Trophoblast cell (in vitro differentiated cells and primary cell): Measurements from ENCODE around the gene C12orf42.

Experiments
- DNase-seq, 2 donors: peaks; one replicate each; pipeline ENCODE4 v3.0.0-alpha.2; 2016
- H2AFZ ChIP-seq: 2 replicates; pipeline ENCODE4 v1.6.1; 2013; ENCODE audit warnings: low read length, moderate library complexity, mild to moderate bottlenecking; ENCODE audit not compliant: insufficient read depth, poor library complexity
- H2AK5ac ChIP-seq: 2 replicates; pipeline ENCODE4 v1.6.1; 2013; ENCODE audit warnings: mild to moderate bottlenecking, low read length
- H2BK120ac ChIP-seq: 2 replicates; pipeline ENCODE4 v1.6.1; 2013; ENCODE audit warnings: low read length, mild to moderate bottlenecking, moderate library complexity; ENCODE audit not compliant: insufficient read depth, poor library complexity
- H2BK12ac ChIP-seq: 2 replicates; pipeline ENCODE4 v1.6.1; 2013; ENCODE audit warnings: mild to moderate bottlenecking, low read length, moderate library complexity
- H2BK5ac ChIP-seq: 2 replicates; pipeline ENCODE4 v1.6.1; 2013; ENCODE audit warnings: low read length, low read depth, moderate library complexity, mild to moderate bottlenecking; ENCODE audit not compliant: poor library complexity
- H3K14ac ChIP-seq: 2 replicates; pipeline ENCODE4 v1.6.1; 2013; ENCODE audit warnings: mild to moderate bottlenecking, low read length
- H3K18ac ChIP-seq: 2 replicates; pipeline ENCODE4 v1.6.1; 2013; ENCODE audit warnings: mild to moderate bottlenecking, low read length
- H3K23ac ChIP-seq: 2 replicates; pipeline ENCODE4 v1.6.1; 2013; ENCODE audit warnings: low read length
- H3K27ac ChIP-seq: 2 replicates; pipeline ENCODE4 v1.5.1; 2013; ENCODE audit warnings: low read depth, mild to moderate bottlenecking, inconsistent platforms, low read length, moderate library complexity
- H3K27me3 ChIP-seq: 2 replicates; pipeline ENCODE4 v1.6.1; 2013; ENCODE audit warnings: inconsistent platforms, mild to moderate bottlenecking, low read length, moderate library complexity; ENCODE audit not compliant: insufficient read depth
- H3K36me3 ChIP-seq, 2 experiments: 1 replicate in 1 of 2; 2 replicates in 1 of 2; pipeline ENCODE4 v1.6.1; 2013; ENCODE audit warnings: low read length in 2 of 2, mild to moderate bottlenecking in 2 of 2, moderate library complexity in 1 of 2; ENCODE audit not compliant: insufficient read depth in 2 of 2, control insufficient read depth in 1 of 2
- H3K4ac ChIP-seq: 2 replicates; pipeline ENCODE4 v1.6.1; 2013; ENCODE audit warnings: low read depth, mild to moderate bottlenecking, low read length, moderate library complexity
- H3K4me1 ChIP-seq, 2 experiments: 1 replicate in 1 of 2; 2 replicates in 1 of 2; pipeline ENCODE4 v1.6.1; 2013; ENCODE audit warnings: low read length in 2 of 2, mild to moderate bottlenecking in 2 of 2, moderate library complexity in 1 of 2; ENCODE audit not compliant: insufficient read depth in 2 of 2, control insufficient read depth in 1 of 2
- H3K4me2 ChIP-seq: 2 replicates; pipeline ENCODE4 v1.6.1; 2013; ENCODE audit warnings: inconsistent platforms, mild to moderate bottlenecking, low read length, moderate library complexity
- H3K4me3 ChIP-seq: 2 replicates; pipeline ENCODE4 v1.5.1; 2013; ENCODE audit warnings: mild to moderate bottlenecking, low read depth, low read length, inconsistent platforms
- H3K79me1 ChIP-seq: one replicate; pipeline ENCODE4 v1.6.1; 2013; ENCODE audit warnings: low read length
- H3K79me2 ChIP-seq: 2 replicates; pipeline ENCODE4 v1.6.1; 2013; ENCODE audit warnings: low read length, mild to moderate bottlenecking; ENCODE audit not compliant: control insufficient read depth, insufficient read depth, poor library complexity
- H3K9ac ChIP-seq: 2 replicates; pipeline ENCODE4 v1.6.1; 2013; ENCODE audit warnings: mild to moderate bottlenecking, low read length
- H3K9me3 ChIP-seq: 2 replicates; pipeline ENCODE4 v1.6.1; 2013; ENCODE audit warnings: low read depth, mild to moderate bottlenecking, control low read depth, inconsistent platforms, low read length; ENCODE audit not compliant: insufficient read depth
- H4K12ac ChIP-seq: 2 replicates; pipeline ENCODE4 v1.6.1; 2013; ENCODE audit warnings: low read depth, mild to moderate bottlenecking, low read length, moderate library complexity
- H4K8ac ChIP-seq: 2 replicates; pipeline ENCODE4 v1.6.1; 2013; ENCODE audit warnings: low read depth, mild to moderate bottlenecking, low read length, moderate library complexity
- H4K91ac ChIP-seq: one replicate; pipeline ENCODE4 v1.6.1; 2013; ENCODE audit warnings: low read depth, mild to moderate bottlenecking, low read length, moderate library complexity
- WGBS: extraction: QIAGEN DNeasy Blood & Tissue Kit; methylation state at CpG from one replicate; pipeline ENCODE4 v1.1.7; 2013; ENCODE audit warnings: missing lambda C conversion rate; ENCODE audit not compliant: insufficient read length, insufficient coverage; ENCODE audit errors: extremely low coverage; 5-methylcytosine and 5-hydroxymethylcytosine counted together

C12orf42 gene

GRCh38 chr12:103462675-103463074 lies 33.1 kb downstream of the C12orf42 start:
- Histone ChIP-seq H4K91ac (no peak overlapping the region), H2BK12ac (no peak overlapping the region), H3K9me3 (no peaks in the 10 kb centered on the region), H3K18ac (no peak overlapping the region), H3K14ac (no peak overlapping the region), H3K9ac (no peak overlapping the region), H4K8ac (no peak overlapping the region), H3K27ac (no peak overlapping the region), H2BK5ac (no peak overlapping the region), H3K79me1 (no peaks in the 10 kb centered on the region), H3K27me3 (no peaks in the 10 kb centered on the region), H3K23ac (no peak overlapping the region), H3K4me3 (no peak overlapping the region), H4K12ac (no peak overlapping the region), H2AFZ (no peak overlapping the region), H3K4ac (no peak overlapping the region), H3K79me2 (no peaks in the 10 kb centered on the region), H3K4me1 (no peaks in the 10 kb centered on the region), H3K36me3 (no peaks in the 10 kb centered on the region), H2AK5ac (no peak overlapping the region), H2BK120ac (no peak overlapping the region), H3K4me2 (no peak overlapping the region)
- no CpG with 5 or more reads among the region's 3 CpGs for WGBS
- DNase-seq: no peak

- Histone ChIP-seq H3K18ac (no peak overlapping the region), H3K27ac (no peak overlapping the region), H4K91ac (no peak overlapping the region), H4K8ac (no peak overlapping the region), H3K4me1 (peaks cover 2 to 3% of the 10 kb centered on the region in 2 experiments), H3K4ac (no peak overlapping the region), H3K79me1 (no peaks in the 10 kb centered on the region), H3K4me2 (no peak overlapping the region), H3K36me3 (no peaks in the 10 kb centered on the region), H3K79me2 (no peaks in the 10 kb centered on the region), H3K14ac (no peak overlapping the region), H3K4me3 (no peak overlapping the region), H4K12ac (no peak overlapping the region), H2BK120ac (no peak overlapping the region), H3K9me3 (no peaks in the 10 kb centered on the region), H2AFZ (no peak overlapping the region), H3K23ac (no peak overlapping the region), H3K9ac (no peak overlapping the region), H2BK5ac (no peak overlapping the region), H2AK5ac (no peak overlapping the region), H2BK12ac (no peak overlapping the region), H3K27me3 (no peaks in the 10 kb centered on the region)
- no peak for DNase-seq
- WGBS: no CpG with 5 or more reads among the region's 2 CpGs
Observed at GRCh38 chr12:103457471-103457870, 38.3 kb downstream of the C12orf42 start.

GRCh38 chr12:103456006-103456405 lies 39.8 kb downstream of the C12orf42 start:
- H2BK120ac ChIP-seq: no peak overlapping the region
- H3K14ac ChIP-seq: no peak overlapping the region
- no peaks in the 10 kb centered on the region for H3K27me3 ChIP-seq
- H3K4me3 ChIP-seq: no peak overlapping the region
- no peaks in the 10 kb centered on the region for H3K36me3 ChIP-seq
- no CpG with 5 or more reads among the region's 2 CpGs for WGBS
- peak overlapping the region; percentile 25 for H3K27ac ChIP-seq
- no peak overlapping the region for H2BK5ac ChIP-seq
- no peak overlapping the region for H2AFZ ChIP-seq
- H3K18ac ChIP-seq: no peak overlapping the region
- no peak overlapping the region for H4K12ac ChIP-seq
- no peak overlapping the region for H3K9ac ChIP-seq
- peaks cover 2 to 3% of the 10 kb centered on the region in 2 experiments for H3K4me1 ChIP-seq
- no peak overlapping the region for H3K4me2 ChIP-seq
- H3K79me2 ChIP-seq: no peaks in the 10 kb centered on the region
- no peak overlapping the region for H4K91ac ChIP-seq
- no peak overlapping the region for H2AK5ac ChIP-seq
- H3K9me3 ChIP-seq: no peaks in the 10 kb centered on the region
- no peak overlapping the region for H2BK12ac ChIP-seq
- H3K79me1 ChIP-seq: no peaks in the 10 kb centered on the region
- H4K8ac ChIP-seq: no peak overlapping the region
- H3K23ac ChIP-seq: no peak overlapping the region
- H3K4ac ChIP-seq: no peak overlapping the region
- DNase-seq: peak; percentile 17 to 67

GRCh38 chr12:103455020-103455763 lies 40.6 kb downstream of the C12orf42 start:
- Histone ChIP-seq H4K8ac (no peak overlapping the region), H3K27me3 (no peaks in the 10 kb centered on the region), H3K27ac (no peak overlapping the region), H3K4me1 (peaks cover 2 to 3% of the 10 kb centered on the region in 2 experiments), H3K4ac (no peak overlapping the region), H2BK120ac (no peak overlapping the region), H3K4me3 (no peak overlapping the region), H3K36me3 (no peaks in the 10 kb centered on the region), H3K18ac (no peak overlapping the region), H4K12ac (no peak overlapping the region), H2AK5ac (no peak overlapping the region), H3K14ac (no peak overlapping the region), H2BK12ac (no peak overlapping the region), H2AFZ (no peak overlapping the region), H3K9ac (no peak overlapping the region), H3K79me1 (no peaks in the 10 kb centered on the region), H3K79me2 (no peaks in the 10 kb centered on the region), H2BK5ac (no peak overlapping the region), H3K4me2 (no peak overlapping the region), H4K91ac (no peak overlapping the region), H3K23ac (no peak overlapping the region), H3K9me3 (no peaks in the 10 kb centered on the region)
- no CpG with 5 or more reads among the region's 3 CpGs for WGBS
- DNase-seq: no peak
